SK-N-SH (cell line): Measurements from ENCODE around the gene EPX. TPM values are rescaled to one million over a fixed set of nuclear protein-coding genes. Genes with fewer than 3 reads are reported as not detected.
A peak's percentile ranks its signal among the peaks of the same experiment; 100 is the strongest.

Experiments
- CTCF ChIA-PET: fragments of 300-600, 350-600 bp; formaldehyde crosslinking; extraction: SDS; loops from one replicate; lab custom pipeline; 2021; lab: Yijun Ruan, JAX
- POLR2A ChIA-PET: fragments of 350-600 bp; sonication (Branson Sonifier 250); formaldehyde crosslinking; extraction: SDS; loops from one replicate; lab custom pipeline; 2020; ENCODE audit warnings: antibody characterized with exemption, inconsistent platforms; lab: Yijun Ruan, JAX
- DNase-seq: peaks from one replicate; pipeline ENCODE4 v3.0.0; 2012
- H2AFZ ChIP-seq: fragments of 200-600 bp; sonication (generic); 2 replicates; pipeline ENCODE4 v1.8.1; 2016; ENCODE audit warnings: antibody characterized with exemption, mild to moderate bottlenecking, low read depth
- H3F3A ChIP-seq: fragments of 200-600 bp; sonication (generic); replicated peaks from 2 replicates; pipeline ENCODE3; 2016; ENCODE audit warnings: antibody characterized with exemption, mild to moderate bottlenecking; ENCODE audit not compliant: insufficient read depth
- H3K27ac ChIP-seq, 2 experiments: fragments of 200-500 bp in 1 of 2; fragments of 200-600 bp in 1 of 2; sonication (Bioruptor generic) in 1 of 2; sonication (generic), shearing (Covaris generic) in 1 of 2; 2 replicates each; pipeline versions ENCODE4 v1.5.1 to v1.6.1; 2014 to 2016; ENCODE audit warnings: low read depth in 2 of 2, inconsistent platforms in 1 of 2, low read length in 1 of 2, mild to moderate bottlenecking in 1 of 2, mixed read lengths in 1 of 2
- H3K27me3 ChIP-seq: fragments of 200-600 bp; sonication (generic), shearing (Covaris generic); 2 replicates; pipeline ENCODE4 v1.6.1; 2016; ENCODE audit warnings: mixed run types; ENCODE audit not compliant: insufficient read depth
- H3K36me3 ChIP-seq, 2 experiments: fragments of 200-500 bp in 1 of 2; fragments of 200-600 bp in 1 of 2; sonication (Bioruptor generic) in 1 of 2; sonication (generic) in 1 of 2; replicated peaks in 1 of 2; 2 replicates each; pipeline versions ENCODE3 to v1.5.1; 2014 to 2016; ENCODE audit warnings: low read length in 1 of 2, mild to moderate bottlenecking in 1 of 2; ENCODE audit not compliant: insufficient read depth in 2 of 2, control insufficient read depth in 1 of 2
- H3K4me1 ChIP-seq, 2 experiments: fragments of 200-500 bp in 1 of 2; fragments of 200-600 bp in 1 of 2; sonication (Bioruptor generic) in 1 of 2; sonication (generic), shearing (Covaris generic) in 1 of 2; 2 replicates each; pipeline versions ENCODE4 v1.5.1 to v1.6.1; 2014 to 2016; ENCODE audit warnings: low read depth in 1 of 2, low read length in 1 of 2, mixed run types in 1 of 2; ENCODE audit not compliant: insufficient read depth in 2 of 2, control insufficient read depth in 1 of 2
- H3K4me2 ChIP-seq: fragments of 200-600 bp; sonication (generic), shearing (Covaris generic); 2 replicates; pipeline ENCODE4 v1.6.1; 2017; ENCODE audit warnings: mixed run types
- H3K4me3 ChIP-seq, 2 experiments: fragments of 200-500 bp in 1 of 2; fragments of 200-600 bp in 1 of 2; sonication (Bioruptor generic) in 1 of 2; sonication (generic), shearing (Covaris generic) in 1 of 2; 2 replicates each; pipeline versions ENCODE4 v1.5.1 to v1.8.1; 2014 to 2016; ENCODE audit warnings: low read depth in 2 of 2, inconsistent platforms in 1 of 2, low read length in 1 of 2, mild to moderate bottlenecking in 1 of 2, mixed read lengths in 1 of 2, moderate library complexity in 1 of 2
- H3K79me2 ChIP-seq: fragments of 200-600 bp; sonication (generic); 2 replicates; pipeline ENCODE4 v1.8.1; 2017; ENCODE audit warnings: mild to moderate bottlenecking; ENCODE audit not compliant: insufficient read depth
- H3K9ac ChIP-seq: fragments of 200-600 bp; sonication (generic); 2 replicates; pipeline ENCODE4 v1.6.1; 2017; ENCODE audit warnings: mixed run types
- H3K9me2 ChIP-seq: fragments of 200-600 bp; sonication (generic); 2 replicates; pipeline ENCODE4 v1.6.1; 2017; ENCODE audit warnings: mixed run types
- H3K9me3 ChIP-seq: fragments of 200-600 bp; sonication (generic); 2 replicates; pipeline ENCODE4 v1.6.1; 2017; ENCODE audit warnings: mixed run types, mild to moderate bottlenecking, moderate library complexity
- H4K20me1 ChIP-seq: fragments of 200-600 bp; sonication (generic); 2 replicates; pipeline ENCODE4 v1.6.1; 2017; ENCODE audit warnings: mild to moderate bottlenecking, mixed run types; ENCODE audit not compliant: insufficient read depth
- CTCF ChIP-seq: fragments of 200-600 bp; sonication (generic); IDR thresholded peaks from 2 replicates; pipeline ENCODE4 v1.6.1; 2017; ENCODE audit warnings: antibody characterized with exemption, mild to moderate bottlenecking, moderate library complexity
- EP300 ChIP-seq, 2 experiments: IDR thresholded peaks; 2 replicates each; pipeline versions ENCODE4 v1.4.0 to v1.6.1; 2012; ENCODE audit warnings: borderline replicate concordance in 1 of 2, low read depth in 1 of 2, low read length in 1 of 2
- GATA2 ChIP-seq: sonication (generic); formaldehyde crosslinking; IDR thresholded peaks from 2 replicates; pipeline ENCODE4 v1.5.0; 2020; ENCODE audit warnings: mild to moderate bottlenecking, missing genetic modification reagents
- JUND ChIP-seq: IDR thresholded peaks from 2 replicates; pipeline ENCODE4 v1.4.0; 2012
- MAX ChIP-seq: IDR thresholded peaks from 2 replicates; pipeline ENCODE4 v1.4.0; 2012; ENCODE audit warnings: low read depth
- MEF2A ChIP-seq: IDR thresholded peaks from 2 replicates; pipeline ENCODE4 v1.4.0; 2012; ENCODE audit warnings: low read depth, borderline replicate concordance
- MXI1 ChIP-seq: IDR thresholded peaks from 2 replicates; pipeline ENCODE4 v1.6.1; 2012; ENCODE audit warnings: mild to moderate bottlenecking, low read depth, low read length, improper control_type of control experiment
- PBX3 ChIP-seq: IDR thresholded peaks from 2 replicates; pipeline ENCODE4; 2012
- RAD21 ChIP-seq: IDR thresholded peaks from 2 replicates; pipeline ENCODE4 v1.6.1; 2012; ENCODE audit warnings: mild to moderate bottlenecking, low read length
- RCOR1 ChIP-seq: fragments of 150-350 bp; IDR thresholded peaks from 2 replicates; pipeline ENCODE4 v1.6.1; 2017; ENCODE audit warnings: antibody characterized with exemption, low read length
- REST ChIP-seq: IDR thresholded peaks from 2 replicates; pipeline ENCODE4 v1.6.1; 2012; ENCODE audit warnings: mild to moderate bottlenecking, low read depth, low read length, moderate library complexity
- RXRA ChIP-seq: IDR thresholded peaks from 2 replicates; pipeline ENCODE4 v1.4.0; 2012; ENCODE audit warnings: low read depth, mild to moderate bottlenecking, borderline replicate concordance
- SMC3 ChIP-seq: IDR thresholded peaks from 2 replicates; pipeline ENCODE4 v1.6.1; 2012; ENCODE audit warnings: low read depth, low read length, improper control_type of control experiment
- TCF12 ChIP-seq: IDR thresholded peaks from 2 replicates; pipeline ENCODE4 v1.4.0; 2012
- TEAD4 ChIP-seq: IDR thresholded peaks from 2 replicates; pipeline ENCODE4 v1.4.0; 2012; ENCODE audit warnings: mild to moderate bottlenecking, borderline replicate concordance; ENCODE audit not compliant: insufficient read depth
- USF1 ChIP-seq: IDR thresholded peaks from 2 replicates; pipeline ENCODE4 v1.4.0; 2012; ENCODE audit warnings: low read depth, borderline replicate concordance
- USF2 ChIP-seq: fragments of 150-350 bp; IDR thresholded peaks from 2 replicates; pipeline ENCODE4 v1.6.1; 2017; ENCODE audit warnings: antibody characterized with exemption, low read length, low read depth, borderline replicate concordance
- YY1 ChIP-seq: IDR thresholded peaks from 2 replicates; pipeline ENCODE4 v1.4.0; 2012; ENCODE audit warnings: low read depth, mild to moderate bottlenecking
- ZBTB33 ChIP-seq: IDR thresholded peaks from 2 replicates; pipeline ENCODE4 v1.4.0; 2012; ENCODE audit warnings: low read depth, borderline replicate concordance
- WGBS: methylation state at CpG from one replicate; pipeline ENCODE4 v1.1.6; 2017; ENCODE audit warnings: low lambda C conversion rate; 5-methylcytosine and 5-hydroxymethylcytosine counted together
- polyA plus RNA-seq, 3 experiments: library from polyadenylated mRNA; depleted of rRNA; stranded (reverse); fragments of >200 nt; gene quantifications; 2 replicates each; pipeline ENCODE4 v1.2.3, GENCODE V29; 2012

The EPX gene
- polyA plus RNA-seq, 1 of the 3 experiments (the other 2 are of a cell fraction) = 0.02 TPM

- TF ChIP-seq ZBTB33 (no peak), SMC3 (peak; percentile 43; the same call in 1 of the 2 replicates), YY1 (no peak), MXI1 (peak; percentile 91), CTCF (peak; percentile 99), RAD21 (peak; percentile 66), EP300 (IDR thresholded peaks at IDR 0.05; ENCODE audit: borderline replicate concordance in 1 of 2, low read depth in 1 of 2, low read length in 1 of 2) (no peak), PBX3 (no peak), RCOR1 (no peak), RXRA (no peak), TEAD4 (no peak), USF2 (peak; percentile 56), TCF12 (no peak), JUND (no peak), MAX (peak; percentile 100), GATA2 (no peak), USF1 (peak; percentile 77), MEF2A (no peak), REST (peak; percentile 41; the same call in 1 of the 2 replicates)
- ChIA-PET POLR2A (interaction anchor here (1.0 kb wide), 1 partner anchor 103 kb away, joined by 3 read pairs; the partner anchor contains the start of gene SUPT4H1), CTCF (interaction anchor here (0.6 to 4.7 kb wide), 82 partner anchors 8 to 1058 kb away, joined by 3 to 73 read pairs (median 5); partner anchors contain the start of genes LPO, MKS1, OR4D1 and RNF43)
- DNase-seq = peak; percentile 99
- 13% methylated on average over 42 of the region's 57 CpGs for WGBS
- H2AFZ ChIP-seq = peak overlapping the region; percentile 97
- H3K4me1 ChIP-seq = peaks cover 0 to 8% of the 10 kb centered on the region in 2 experiments; a peak in 1 of 4 replicates
- H3F3A ChIP-seq = no peaks in the 10 kb centered on the region
- peak overlapping the region; percentile 18; the same call in 1 of the 2 replicates for H3K9ac ChIP-seq
- no peaks in the 10 kb centered on the region for H3K9me3 ChIP-seq
- H3K4me3 ChIP-seq = peak overlapping the region; percentile 47 to 71
- no peaks in the 10 kb centered on the region for H4K20me1 ChIP-seq
- H3K9me2 ChIP-seq = no peaks in the 10 kb centered on the region
- H3K79me2 ChIP-seq = no peaks in the 10 kb centered on the region
- no peak overlapping the region for H3K27ac ChIP-seq
- H3K4me2 ChIP-seq = peak overlapping the region; percentile 96
- H3K27me3 ChIP-seq = peaks cover 79% of the 10 kb centered on the region
- H3K36me3 ChIP-seq = no peaks in the 10 kb centered on the region
These were observed 57.0 kb downstream of the EPX start for GRCh38 chr17:58249270-58250133.
